ENCODE measurements around the gene EPB41L1. TPM values are rescaled to one million over a fixed set of nuclear protein-coding genes. Genes with fewer than 3 reads are reported as not detected.
A peak's percentile ranks its signal among the peaks of the same experiment; 100 is the strongest.

The EPB41L1 gene
- total and polyA plus RNA-seq, 8 donors: 33.8 to 80.1 (median 38.7) TPM

DNA sequence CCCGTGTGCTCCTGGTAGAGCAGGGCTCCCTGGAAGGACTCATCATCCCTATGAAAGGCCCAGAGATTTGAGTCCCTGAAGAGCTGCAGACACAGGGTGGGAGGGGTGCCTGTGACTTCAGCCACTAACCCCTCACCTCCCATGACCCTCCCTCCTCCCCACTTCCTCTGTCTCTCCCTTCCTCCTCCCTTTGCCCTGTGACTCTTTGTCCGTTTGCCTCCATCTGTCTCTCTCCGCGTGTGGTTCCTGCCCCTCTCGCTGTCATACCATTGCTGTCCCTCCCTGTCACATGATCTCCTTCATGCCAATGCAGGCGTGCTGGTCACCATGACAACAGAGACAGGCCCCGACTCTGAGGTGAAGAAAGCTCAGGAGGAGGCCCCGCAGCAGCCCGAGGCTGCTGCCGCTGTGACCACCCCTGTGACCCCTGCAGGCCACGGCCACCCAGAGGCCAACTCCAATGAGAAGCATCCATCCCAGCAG, 19.0 kb downstream of the EPB41L1 start:
- intact Hi-C loops (cut with DNase I): no loop called here
- H3K27me3 ChIP-seq: no peaks in the 10 kb centered on the region
- H3K36me3 ChIP-seq: peaks cover 0 to 7% of the 10 kb centered on the region in 2 donors
- H3K4me1 ChIP-seq: no peaks in the 10 kb centered on the region
- peak in 2 of 4 donors; percentile 13 to 48 for DNase-seq
- TF ChIP-seq, protein P1, sequence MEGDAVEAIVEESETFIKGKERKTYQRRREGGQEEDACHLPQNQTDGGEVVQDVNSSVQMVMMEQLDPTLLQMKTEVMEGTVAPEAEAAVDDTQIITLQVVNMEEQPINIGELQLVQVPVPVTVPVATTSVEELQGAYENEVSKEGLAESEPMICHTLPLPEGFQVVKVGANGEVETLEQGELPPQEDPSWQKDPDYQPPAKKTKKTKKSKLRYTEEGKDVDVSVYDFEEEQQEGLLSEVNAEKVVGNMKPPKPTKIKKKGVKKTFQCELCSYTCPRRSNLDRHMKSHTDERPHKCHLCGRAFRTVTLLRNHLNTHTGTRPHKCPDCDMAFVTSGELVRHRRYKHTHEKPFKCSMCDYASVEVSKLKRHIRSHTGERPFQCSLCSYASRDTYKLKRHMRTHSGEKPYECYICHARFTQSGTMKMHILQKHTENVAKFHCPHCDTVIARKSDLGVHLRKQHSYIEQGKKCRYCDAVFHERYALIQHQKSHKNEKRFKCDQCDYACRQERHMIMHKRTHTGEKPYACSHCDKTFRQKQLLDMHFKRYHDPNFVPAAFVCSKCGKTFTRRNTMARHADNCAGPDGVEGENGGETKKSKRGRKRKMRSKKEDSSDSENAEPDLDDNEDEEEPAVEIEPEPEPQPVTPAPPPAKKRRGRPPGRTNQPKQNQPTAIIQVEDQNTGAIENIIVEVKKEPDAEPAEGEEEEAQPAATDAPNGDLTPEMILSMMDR (IDR thresholded peaks at IDR 0.05): no peak
- no peak overlapping the region for H3K4me3 ChIP-seq
- ATAC-seq: peak; percentile 21
- no peak overlapping the region for H3K27ac ChIP-seq
- H3K9me3 ChIP-seq: no peaks in the 10 kb centered on the region

DNA sequence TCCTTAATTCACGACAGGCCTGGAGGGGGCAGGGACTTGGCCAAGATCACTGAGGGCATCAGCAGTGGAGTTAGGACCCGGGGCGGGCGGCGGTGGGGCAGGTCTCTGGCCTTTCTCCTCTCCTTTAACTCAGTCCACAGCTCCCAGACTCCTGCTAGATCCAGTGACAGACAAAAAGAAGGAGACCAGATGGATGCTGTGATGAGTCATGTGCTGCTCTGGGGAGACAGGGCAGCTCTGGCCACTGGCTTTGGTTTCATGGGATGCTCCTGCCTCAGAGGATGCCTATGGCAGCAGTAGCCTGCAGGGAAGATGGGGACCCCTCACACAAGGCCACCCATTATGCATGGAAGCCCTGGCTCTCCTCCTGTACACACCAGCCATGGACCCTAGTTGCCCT, 20.5 kb downstream of the EPB41L1 start:
- TF ChIP-seq, protein P1 (IDR thresholded peaks at IDR 0.05): no peak
- DNase-seq (peak in 1 of 4 donors; percentile 9), ATAC-seq (no peak)

DNA sequence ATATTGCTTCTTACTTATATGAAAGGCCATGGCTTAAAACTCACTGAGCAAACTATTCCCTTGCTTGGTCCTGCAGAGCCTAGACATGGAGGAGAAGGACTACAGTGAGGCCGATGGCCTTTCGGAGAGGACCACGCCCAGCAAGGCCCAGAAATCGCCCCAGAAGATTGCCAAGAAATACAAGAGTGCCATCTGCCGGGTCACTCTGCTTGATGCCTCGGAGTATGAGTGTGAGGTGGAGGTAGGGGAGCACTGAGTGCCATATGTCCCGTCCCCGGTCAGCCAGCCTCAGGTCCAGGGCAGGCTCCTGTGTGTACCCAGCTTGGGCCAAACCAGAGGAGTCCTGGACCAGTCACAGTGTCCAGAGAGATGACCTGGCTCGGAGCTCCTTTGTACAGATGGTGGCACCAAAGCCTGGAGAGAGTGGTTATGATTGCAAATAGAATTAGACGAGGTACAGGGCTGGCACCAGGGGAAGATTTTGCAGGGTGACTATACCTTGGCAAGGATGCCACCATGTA, 21.0 kb downstream of the EPB41L1 start:
- no peak for ATAC-seq
- TF ChIP-seq, protein P1 (IDR thresholded peaks at IDR 0.05): no peak
- peaks cover 0 to 7% of the 10 kb centered on the region in 2 donors for H3K36me3 ChIP-seq

More for the DNA sequence above, 20.5 kb downstream of the EPB41L1 start:
- Histone ChIP-seq H3K27me3 (no peaks in the 10 kb centered on the region), H3K36me3 (peaks cover 0 to 7% of the 10 kb centered on the region in 2 donors), H3K4me1 (no peaks in the 10 kb centered on the region), H3K9me3 (no peaks in the 10 kb centered on the region), H3K27ac (no peak overlapping the region), H3K4me3 (no peak overlapping the region)
- intact Hi-C loops (cut with DNase I): no loop called here

DNA sequence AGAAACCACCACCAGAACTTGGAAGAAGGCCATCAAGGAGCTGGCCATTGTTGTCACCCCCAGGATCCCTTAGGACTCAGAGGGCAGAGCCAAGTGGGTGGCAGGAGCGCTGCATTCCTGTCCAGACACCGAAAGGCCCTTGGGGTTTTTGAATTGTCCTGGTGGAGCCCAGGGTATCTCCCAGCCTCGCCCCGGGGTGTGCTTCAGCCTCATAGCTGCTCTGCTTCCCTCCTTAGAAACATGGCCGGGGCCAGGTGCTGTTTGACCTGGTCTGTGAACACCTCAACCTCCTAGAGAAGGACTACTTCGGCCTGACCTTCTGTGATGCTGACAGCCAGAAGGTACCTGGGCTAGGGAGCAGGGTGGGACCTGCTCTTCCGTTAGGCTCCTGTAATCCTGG, 23.2 kb downstream of the EPB41L1 start:
- intact Hi-C loops (cut with DNase I): no loop called here
- peak in 1 of 4 donors; percentile 57 for DNase-seq

More for the DNA sequence above, 21.0 kb downstream of the EPB41L1 start:
- no peak overlapping the region for H3K4me3 ChIP-seq
- H3K27me3 ChIP-seq: no peaks in the 10 kb centered on the region
- H3K4me1 ChIP-seq: no peaks in the 10 kb centered on the region
- H3K9me3 ChIP-seq: no peaks in the 10 kb centered on the region
- H3K27ac ChIP-seq: no peak overlapping the region
- DNase-seq: no peak
- intact Hi-C loops (cut with DNase I): no loop called here

DNA sequence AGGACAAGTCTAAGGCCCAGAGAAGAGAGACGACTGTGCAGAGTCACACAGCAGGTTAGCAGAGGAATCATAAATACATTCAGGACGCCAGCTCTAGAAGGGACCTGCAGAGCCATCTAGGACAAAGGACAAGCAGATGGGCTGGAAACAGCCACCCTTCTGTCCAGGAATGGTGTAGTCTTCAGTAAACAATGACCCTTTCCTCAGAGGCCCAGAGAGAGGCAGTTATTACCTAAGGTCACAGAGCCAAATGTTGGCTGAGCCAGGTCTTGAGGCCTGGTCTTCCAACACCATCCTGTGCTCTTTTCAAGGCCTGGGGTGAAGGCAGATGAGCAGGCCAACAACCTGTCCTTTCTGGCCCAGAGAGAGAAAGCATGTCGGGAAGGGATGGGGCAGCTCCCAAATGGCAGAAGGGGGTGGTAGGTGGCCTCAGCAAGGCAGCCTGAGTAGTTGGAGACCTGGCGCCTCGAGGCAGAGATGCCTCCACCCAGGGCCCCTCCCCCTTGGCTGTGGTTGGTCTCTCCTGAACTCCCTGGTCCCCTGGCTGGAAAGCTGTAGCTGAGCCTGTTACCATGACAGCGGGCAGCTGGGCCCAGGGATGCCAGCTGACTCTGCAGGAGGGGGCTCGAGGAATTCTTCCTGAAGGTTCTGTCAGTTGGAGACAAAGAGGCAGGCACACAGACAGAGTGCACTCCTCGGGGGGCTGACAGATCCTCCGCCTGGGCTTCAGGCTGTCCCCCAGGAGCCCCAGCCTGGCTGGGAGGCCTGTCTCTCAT, 24.8 kb downstream of the EPB41L1 start:
- Histone ChIP-seq H3K4me3 (no peak overlapping the region), H3K27me3 (no peaks in the 10 kb centered on the region), H3K9me3 (no peaks in the 10 kb centered on the region), H3K4me1 (no peaks in the 10 kb centered on the region), H3K36me3 (peaks cover 0 to 7% of the 10 kb centered on the region in 2 donors), H3K27ac (no peak overlapping the region)
- TF ChIP-seq, protein P1 (IDR thresholded peaks at IDR 0.05): no peak
- intact Hi-C loops (cut with DNase I): no loop called here
- ATAC-seq: no peak
- DNase-seq: no peak

More for the DNA sequence above, 23.2 kb downstream of the EPB41L1 start:
- Histone ChIP-seq H3K9me3 (no peaks in the 10 kb centered on the region), H3K4me1 (no peaks in the 10 kb centered on the region), H3K27ac (no peak overlapping the region), H3K27me3 (no peaks in the 10 kb centered on the region), H3K4me3 (no peak overlapping the region), H3K36me3 (peaks cover 0 to 7% of the 10 kb centered on the region in 2 donors)
- TF ChIP-seq, protein P1 (IDR thresholded peaks at IDR 0.05): no peak
- no peak for ATAC-seq
